ENCODE measurements around the gene RDH5. TPM values are rescaled to one million over a fixed set of nuclear protein-coding genes. Genes with fewer than 3 reads are reported as not detected.

Gene RDH5, protein sequence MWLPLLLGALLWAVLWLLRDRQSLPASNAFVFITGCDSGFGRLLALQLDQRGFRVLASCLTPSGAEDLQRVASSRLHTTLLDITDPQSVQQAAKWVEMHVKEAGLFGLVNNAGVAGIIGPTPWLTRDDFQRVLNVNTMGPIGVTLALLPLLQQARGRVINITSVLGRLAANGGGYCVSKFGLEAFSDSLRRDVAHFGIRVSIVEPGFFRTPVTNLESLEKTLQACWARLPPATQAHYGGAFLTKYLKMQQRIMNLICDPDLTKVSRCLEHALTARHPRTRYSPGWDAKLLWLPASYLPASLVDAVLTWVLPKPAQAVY
- 10 to 100 TPM in 11 of 12 donors, not detected in 1; 10.4 to 50.8 (median 38.0) TPM for polyA plus RNA-seq (ENCODE audit: insufficient read length in 12 of 12)
- long read RNA-seq, donor 1, transcript RDH5-208 (2 exons, 976 nt) = major isoform, 5 of 23 reads
- long read RNA-seq, donor 1, partial matches to known transcripts = 11 of 23 reads
- long read RNA-seq, donor 1, other reads (novel, unspliced or antisense) = 0 of 23 reads
- long read RNA-seq, donor 2, partial matches to known transcripts = 1,820 of 1,890 reads
- long read RNA-seq, donor 2, other reads (novel, unspliced or antisense) = 65 of 1,890 reads
- long read RNA-seq, donor 3, partial matches to known transcripts = 589 of 597 reads
- long read RNA-seq, donor 3, other reads (novel, unspliced or antisense) = 5 of 597 reads
- long read RNA-seq, donor 4, partial matches to known transcripts = 394 of 395 reads
- long read RNA-seq, donor 4, other reads (novel, unspliced or antisense) = 0 of 395 reads
- long read RNA-seq, donor 5 = 0 reads
- long read RNA-seq, donor 6, partial matches to known transcripts = 494 of 501 reads
- long read RNA-seq, donor 6, other reads (novel, unspliced or antisense) = 5 of 501 reads
- long read RNA-seq, donor 7, partial matches to known transcripts = 0 of 4 reads
- long read RNA-seq, donor 7, other reads (novel, unspliced or antisense) = 0 of 4 reads
- long read RNA-seq, donor 8, partial matches to known transcripts = 1,259 of 1,284 reads
- long read RNA-seq, donor 8, other reads (novel, unspliced or antisense) = 19 of 1,284 reads
- long read RNA-seq, donor 9, partial matches to known transcripts = 0 of 4 reads
- long read RNA-seq, donor 9, other reads (novel, unspliced or antisense) = 0 of 4 reads
- long read RNA-seq, donor 10, partial matches to known transcripts = 1,172 of 1,195 reads
- long read RNA-seq, donor 10, other reads (novel, unspliced or antisense) = 12 of 1,195 reads
- long read RNA-seq, donor 11, partial matches to known transcripts = 1,087 of 1,109 reads
- long read RNA-seq, donor 11, other reads (novel, unspliced or antisense) = 21 of 1,109 reads

DNA sequence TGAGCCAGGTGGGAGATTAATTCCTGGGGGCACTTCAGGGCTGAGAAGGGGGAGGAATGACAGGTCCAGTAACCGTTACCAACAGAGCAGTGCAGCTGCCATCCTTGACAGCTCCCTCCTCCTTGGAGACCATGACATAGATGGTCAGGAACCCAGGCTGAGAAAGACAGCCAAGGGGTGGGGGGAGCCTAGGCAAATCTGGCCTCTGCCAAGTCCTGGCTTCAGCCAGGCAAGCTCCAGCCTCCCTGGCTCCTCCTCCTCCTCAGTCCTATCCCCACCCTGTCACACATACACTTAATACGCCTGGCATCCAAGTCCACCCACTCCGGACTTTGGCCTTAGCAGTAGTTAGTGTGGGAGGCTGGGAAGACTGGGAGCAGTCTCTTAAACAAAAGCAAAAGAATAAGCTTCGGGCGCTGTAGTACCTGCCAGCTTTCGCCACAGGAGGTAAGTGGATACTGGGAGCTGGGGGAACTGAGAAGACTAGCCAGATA is at the start of gene RDH5:
RDH5 (plus strand) TSS at position 323 of the 494 bp plus-strand sequence. CDS start 792 bp downstream, outside the sequence.
- no peak for DNase-seq

GRCh38 chr12:55671746-55672145 is 48.4 kb upstream of the RDH5 start:
- DNase-seq = no peak

DNA sequence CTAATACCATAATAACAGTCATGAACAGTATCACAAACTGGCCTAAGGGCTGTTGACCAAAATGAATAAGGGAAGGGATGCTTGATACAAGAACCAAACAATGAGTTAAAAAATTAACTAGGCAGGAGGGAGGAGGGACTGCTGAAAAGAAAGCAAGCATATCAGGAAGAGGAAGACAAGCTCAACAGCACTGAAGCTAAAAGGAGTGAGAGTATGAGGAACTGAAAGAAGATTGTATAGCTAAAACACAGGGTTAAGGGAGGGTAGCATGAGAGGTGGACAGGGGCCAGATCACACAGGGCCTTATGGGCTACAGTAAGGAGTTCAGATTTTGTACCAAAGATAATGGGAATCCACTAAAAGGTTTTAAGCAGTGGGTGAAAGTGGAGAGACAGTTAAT is 46.6 kb upstream of the RDH5 start:
- DNase-seq = no peak

GRCh38 chr12:55675666-55676065 is 44.5 kb upstream of the RDH5 start:
- no peak for DNase-seq

DNA sequence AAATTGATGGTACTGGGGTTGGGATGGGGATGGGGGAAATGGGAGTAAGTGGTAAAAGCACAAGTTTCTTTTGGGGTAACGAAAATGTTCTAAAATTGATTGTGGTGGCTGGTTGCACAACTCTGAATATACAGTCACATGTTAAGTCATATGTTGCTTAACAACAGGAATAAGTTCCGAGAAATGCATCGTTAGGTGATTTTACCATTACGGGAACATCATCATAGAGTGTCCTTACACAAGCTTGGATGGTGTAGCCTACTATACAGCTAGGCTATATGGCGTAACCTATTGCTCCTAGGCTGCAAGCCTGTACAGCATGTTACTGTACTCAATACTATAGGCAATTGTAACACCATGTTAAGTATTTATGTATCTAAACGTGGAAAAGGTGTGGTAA is 43.5 kb upstream of the RDH5 start:
- DNase-seq = no peak

DNA sequence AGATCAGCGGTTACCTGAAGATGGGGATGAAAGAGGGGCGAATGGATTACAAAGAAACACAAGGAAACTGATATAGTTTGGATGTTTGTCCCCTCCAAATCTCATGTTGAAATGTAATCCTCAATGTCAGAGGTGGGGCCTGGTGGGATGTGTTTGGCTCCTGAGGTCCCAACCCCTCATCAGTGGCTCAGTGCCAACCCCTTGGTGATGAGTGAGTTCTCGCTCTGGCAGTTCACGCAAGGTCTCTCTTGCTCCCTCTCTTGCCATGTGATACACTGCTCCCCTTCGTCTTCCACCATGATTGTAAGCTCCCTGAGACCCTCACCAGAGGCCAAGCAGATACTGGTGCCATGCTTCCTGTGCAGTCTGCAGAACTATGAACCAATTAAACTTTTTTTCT is 40.5 kb upstream of the RDH5 start:
- DNase-seq = no peak

- DNase-seq = no peak
These were observed 38.8 kb upstream of the RDH5 start for GRCh38 chr12:55681142-55682077.

DNA sequence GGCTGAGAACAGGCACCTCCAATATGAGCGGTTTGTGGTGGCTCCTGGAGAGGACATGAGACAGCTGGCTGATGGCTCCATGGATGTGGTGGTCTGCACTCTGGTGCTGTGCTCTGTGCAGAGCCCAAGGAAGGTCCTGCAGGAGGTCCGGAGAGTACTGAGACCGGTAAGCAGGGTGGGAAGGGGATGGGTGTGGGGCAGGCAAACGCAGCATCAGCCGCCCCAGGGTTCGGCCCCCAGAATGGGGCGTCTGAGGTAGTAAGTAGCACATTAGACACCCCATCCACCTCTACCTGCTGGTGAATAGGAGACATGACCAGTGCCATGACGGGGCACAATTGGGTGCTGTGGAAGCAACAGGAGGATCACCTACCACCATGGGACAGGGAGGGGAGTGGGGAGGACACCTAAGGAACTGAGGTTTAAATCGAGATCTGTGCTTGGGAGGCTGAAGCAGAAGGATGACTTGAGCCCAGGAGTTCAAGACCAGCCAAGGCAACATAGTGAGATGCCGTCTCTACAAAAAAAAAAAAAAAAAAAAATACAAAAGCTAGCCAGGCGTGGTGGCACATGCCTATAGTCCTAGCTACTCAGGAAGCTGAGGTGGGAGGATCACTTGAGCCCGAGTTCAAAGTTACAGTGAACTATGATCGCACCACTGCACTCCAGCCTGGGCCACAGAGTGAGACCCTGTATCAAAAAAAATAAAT is 38.0 kb upstream of the RDH5 start:
- no peak for DNase-seq

DNA sequence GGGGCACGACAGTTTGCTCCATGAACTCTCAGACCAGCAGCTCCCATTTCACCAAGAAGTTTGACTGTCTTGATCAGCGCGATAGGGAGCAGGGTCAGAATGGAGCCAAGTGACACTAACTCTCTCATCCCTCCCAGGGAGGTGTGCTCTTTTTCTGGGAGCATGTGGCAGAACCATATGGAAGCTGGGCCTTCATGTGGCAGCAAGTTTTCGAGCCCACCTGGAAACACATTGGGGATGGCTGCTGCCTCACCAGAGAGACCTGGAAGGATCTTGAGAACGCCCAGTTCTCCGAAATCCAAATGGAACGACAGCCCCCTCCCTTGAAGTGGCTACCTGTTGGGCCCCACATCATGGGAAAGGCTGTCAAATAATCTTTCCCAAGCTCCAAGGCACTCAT is 36.5 kb upstream of the RDH5 start:
- DNase-seq = no peak

DNA sequence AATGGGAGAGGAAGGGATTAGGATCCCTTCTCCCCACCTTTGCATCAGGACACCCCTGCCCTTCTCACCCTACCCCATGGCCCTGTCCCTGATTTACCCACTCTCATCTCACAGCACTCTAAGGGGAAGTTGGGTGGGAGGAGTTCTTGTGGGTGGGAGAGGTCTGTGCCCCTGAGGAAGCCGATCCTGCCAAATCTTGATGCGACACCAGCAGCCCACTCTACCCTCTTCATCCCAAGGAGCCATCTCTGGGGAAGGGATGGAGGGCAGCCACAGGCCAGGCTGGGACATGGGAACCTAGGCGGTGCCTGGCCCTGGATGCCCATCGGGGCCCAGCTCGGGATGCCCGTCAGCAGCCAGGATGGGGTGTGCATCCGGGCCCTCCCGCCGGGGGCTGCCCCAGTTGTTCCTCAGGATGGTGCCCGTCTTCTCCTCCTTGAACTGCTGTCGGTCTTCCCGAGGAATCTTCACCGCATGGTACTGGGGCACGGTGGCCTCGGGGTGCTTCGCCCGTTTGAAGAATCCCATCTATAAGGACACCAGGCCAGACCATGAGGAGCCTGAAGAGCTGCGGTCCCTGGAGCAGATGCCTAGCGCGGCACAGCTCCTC is 35.3 kb upstream of the RDH5 start:
- no peak for DNase-seq

DNA sequence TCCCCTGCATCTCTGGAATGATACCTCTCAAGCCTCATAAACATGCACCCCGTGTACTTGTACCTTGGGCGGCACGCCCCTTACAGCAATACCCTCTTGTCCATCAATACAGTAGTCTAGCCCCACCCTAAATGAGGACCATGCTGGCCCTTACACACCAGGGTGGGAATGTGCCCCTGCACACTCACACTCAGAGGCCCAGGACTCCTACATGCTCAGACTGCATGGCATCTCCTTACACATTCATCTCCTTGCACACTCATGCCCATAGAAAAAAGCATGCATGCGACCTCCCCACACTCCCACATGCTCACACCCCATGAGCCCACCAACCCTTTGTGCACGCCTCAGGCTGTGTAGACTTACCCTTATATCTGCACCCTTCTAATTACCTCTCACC is 34.5 kb upstream of the RDH5 start:
- no peak for DNase-seq

DNA sequence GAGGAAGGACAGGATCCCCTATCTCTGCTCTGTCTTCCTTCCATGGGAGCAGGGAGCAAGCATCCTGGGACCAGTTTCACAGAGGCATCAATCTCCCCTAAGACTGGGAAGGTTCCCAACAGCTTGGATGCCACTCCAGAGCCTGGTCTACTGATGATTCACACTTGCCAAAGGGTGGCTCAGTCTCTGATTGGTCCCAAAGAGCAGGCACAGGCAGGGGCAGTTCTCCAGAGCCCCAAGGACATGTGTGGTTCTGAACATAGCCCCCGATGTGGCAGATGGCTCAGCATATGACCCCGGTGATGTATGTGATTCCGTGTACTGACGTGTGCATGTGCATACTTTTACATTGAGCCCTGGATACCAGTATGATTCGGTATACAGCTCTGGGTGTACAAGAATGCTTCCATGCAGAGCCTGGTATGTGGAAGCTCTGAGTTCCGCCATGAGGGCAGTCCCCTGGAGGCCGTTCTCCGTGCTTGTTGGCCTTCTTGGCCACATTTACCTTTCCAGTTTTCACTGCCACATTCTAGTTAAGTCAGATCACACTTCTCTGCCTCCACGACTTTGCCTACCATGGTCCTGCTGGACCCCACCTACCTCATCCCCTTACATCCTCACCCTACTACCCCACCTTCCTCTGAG is 33.7 kb upstream of the RDH5 start:
- DNase-seq = no peak

- DNase-seq = no peak
These were observed 32.4 kb upstream of the RDH5 start for GRCh38 chr12:55687746-55688145.

DNA sequence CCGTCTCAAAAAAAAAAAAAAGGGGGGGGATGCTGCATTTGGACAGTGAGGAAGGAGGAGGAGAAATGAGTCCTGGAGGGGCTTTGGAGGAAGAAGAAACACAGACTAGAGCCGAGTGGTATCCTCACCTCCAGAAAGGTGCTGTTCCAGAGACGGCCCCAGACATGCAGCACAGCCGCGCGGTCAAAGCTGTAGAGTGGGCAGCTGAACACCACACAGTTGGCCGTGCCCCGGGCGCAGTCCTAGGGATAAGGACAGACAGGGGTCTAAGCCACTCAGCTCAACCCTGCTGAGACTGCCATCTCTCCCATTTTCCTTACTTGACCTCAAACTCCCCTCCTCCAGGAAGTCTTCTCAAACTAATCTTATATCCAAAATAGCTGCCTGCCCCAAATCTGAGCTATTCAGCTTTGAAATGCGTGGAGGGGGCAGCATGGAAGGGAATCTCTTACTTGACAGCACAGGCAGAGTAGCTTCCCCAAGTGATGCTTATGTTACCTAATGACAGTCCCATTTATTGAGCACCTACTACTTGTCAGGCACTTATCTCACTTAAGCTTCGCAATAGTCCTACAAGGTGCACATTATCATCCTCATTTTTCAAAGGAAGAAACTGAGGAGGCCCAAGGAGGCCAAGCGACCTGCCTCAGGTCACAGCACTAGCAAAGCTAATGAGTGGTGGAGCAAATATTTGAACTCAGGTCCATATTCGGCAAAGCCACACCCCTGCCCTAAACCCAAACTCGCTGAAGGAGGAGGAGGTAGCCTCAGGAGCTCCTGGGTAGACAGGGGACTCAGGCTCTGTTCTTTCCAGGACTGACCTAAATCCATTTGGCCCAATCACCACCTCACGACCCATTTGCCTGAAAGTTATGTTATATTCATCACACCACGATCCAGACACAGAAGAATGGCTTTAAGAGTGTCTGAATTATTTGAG is 31.2 kb upstream of the RDH5 start:
- no peak for DNase-seq

GRCh38 chr12:55692631-55693322 is 27.4 kb upstream of the RDH5 start:
- DNase-seq = no peak

DNA sequence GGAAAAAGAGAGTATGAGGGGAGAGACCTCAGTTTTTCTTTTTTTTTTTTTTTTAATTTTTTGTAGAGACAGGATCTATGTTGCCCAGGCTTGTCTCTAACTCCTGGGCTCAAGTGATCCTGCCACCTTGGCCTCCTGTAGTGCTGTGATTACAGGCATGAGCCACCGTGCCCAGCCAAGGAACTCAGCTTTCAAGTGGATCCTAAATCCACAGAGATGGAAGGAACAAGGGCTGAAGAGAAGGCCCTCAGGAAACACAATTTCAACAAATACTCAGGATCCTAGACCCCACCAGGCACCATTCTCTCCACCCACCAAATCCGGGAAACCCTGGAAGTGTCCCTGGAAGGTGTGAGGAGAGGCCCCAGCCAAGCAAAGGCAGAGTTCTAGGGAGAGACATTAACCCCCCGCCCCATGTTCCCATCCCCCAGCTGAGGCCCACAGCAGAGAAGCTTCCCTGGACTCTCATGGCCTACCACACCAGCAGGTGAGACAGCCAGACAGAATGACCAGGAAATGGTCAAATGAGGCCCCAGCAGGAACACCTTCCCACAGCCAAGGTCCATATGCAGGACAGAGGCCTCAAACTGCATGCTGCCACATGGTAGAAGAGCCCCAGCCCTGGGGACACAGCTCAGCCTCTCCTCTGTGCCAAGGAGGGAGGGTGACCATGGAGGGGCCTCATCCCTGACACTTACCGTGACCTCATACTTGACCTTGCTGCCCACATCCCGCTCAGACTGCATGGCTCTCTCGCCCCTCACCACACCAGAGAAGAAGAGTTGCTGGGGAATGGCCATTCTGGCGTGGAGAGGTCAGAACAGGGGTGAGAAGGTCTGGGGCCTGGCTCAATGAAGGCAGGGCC is 26.6 kb upstream of the RDH5 start:
- no peak for DNase-seq
